Endothelial cell of umbilical vein (primary cell): ENCODE measurements around the gene CAMTA1. TPM values are rescaled to one million over a fixed set of nuclear protein-coding genes. Genes with fewer than 3 reads are reported as not detected.

Experiments
- BruUV-seq: library from RNA; stranded (reverse); fragments of 400-500 nt; replicated peaks from 2 replicates; lab custom pipeline; 2021; lab: Mats Ljungman, UMichigan
- CTCF ChIA-PET: fragments of 300-600, 350-600 bp; sonication (Branson Sonifier 250); formaldehyde crosslinking; loops from one replicate; lab custom pipeline; 2021; ENCODE audit warnings: antibody characterized with exemption, inconsistent platforms; lab: Charles Lee
- POLR2A ChIA-PET: fragments of 300-600, 350-600 bp; sonication (Branson Sonifier 250); formaldehyde crosslinking; loops from one replicate; lab custom pipeline; 2021; ENCODE audit warnings: antibody characterized with exemption, inconsistent platforms; lab: Charles Lee
- DNase-seq: peaks from one replicate; pipeline ENCODE4 v3.0.0-alpha.2; 2011; ENCODE audit warnings: low read depth, low spot score
- FAIRE-seq: peaks from 2 replicates; lab custom pipeline; 2011; peaks lifted over from hg19 to GRCh38; lab: Jason Lieb, UNC
- H2AFZ ChIP-seq: 2 replicates; pipeline ENCODE4 v1.6.0; 2012; ENCODE audit warnings: low read depth, low read length, control low read depth, inconsistent platforms
- H3K27ac ChIP-seq: 2 replicates; pipeline ENCODE4 v1.5.1; 2011; ENCODE audit warnings: low read depth, mild to moderate bottlenecking, control low read depth, low read length, moderate library complexity; ENCODE audit not compliant: insufficient read depth
- H3K27me3 ChIP-seq, 2 experiments: 2 replicates each; pipeline versions ENCODE4 v1.6.0 to v1.6.1; 2011; ENCODE audit warnings: low read length in 2 of 2, mixed read lengths in 1 of 2; ENCODE audit not compliant: control insufficient read depth in 2 of 2, insufficient read depth in 2 of 2
- H3K36me3 ChIP-seq, 2 experiments: 2 replicates in 1 of 2; 3 replicates in 1 of 2; pipeline ENCODE4 v1.5.1; 2011; ENCODE audit warnings: low read length in 2 of 2, mild to moderate bottlenecking in 1 of 2, moderate library complexity in 1 of 2; ENCODE audit not compliant: control insufficient read depth in 2 of 2, insufficient read depth in 2 of 2; ENCODE audit errors: extremely low read depth in 1 of 2
- H3K4me1 ChIP-seq: 3 replicates; pipeline ENCODE4 v1.5.1; 2011; ENCODE audit warnings: mild to moderate bottlenecking, low read length; ENCODE audit not compliant: control insufficient read depth, insufficient read depth; ENCODE audit errors: extremely low read depth
- H3K4me2 ChIP-seq: 2 replicates; pipeline ENCODE4 v1.6.1; 2011; ENCODE audit warnings: low read length, control low read depth, mixed read lengths; ENCODE audit not compliant: insufficient read depth
- H3K4me3 ChIP-seq, 3 experiments: fragments of 200-600 bp in 1 of 3; sonication (generic), shearing (Covaris generic) in 1 of 3; replicated peaks in 1 of 3; 2 replicates each; pipeline ENCODE4 v1.5.1; 2011 to 2016; ENCODE audit warnings: control low read depth in 3 of 3, low read length in 3 of 3, mild to moderate bottlenecking in 2 of 3, inconsistent platforms in 1 of 3, low read depth in 1 of 3, moderate library complexity in 1 of 3; ENCODE audit not compliant: insufficient read depth in 1 of 3
- H3K79me2 ChIP-seq: 2 replicates; pipeline ENCODE4 v1.6.0; 2012; ENCODE audit warnings: low read length, inconsistent platforms; ENCODE audit not compliant: control insufficient read depth, insufficient read depth
- H3K9ac ChIP-seq: replicated peaks from 2 replicates; pipeline ENCODE3; 2011; ENCODE audit warnings: low read length, control low read depth; ENCODE audit not compliant: insufficient read depth; ENCODE audit errors: extremely low read depth
- H3K9me1 ChIP-seq: replicated peaks from 3 replicates; pipeline ENCODE4 v1.6.0; 2011; ENCODE audit warnings: mild to moderate bottlenecking, low read length; ENCODE audit not compliant: control insufficient read depth, insufficient read depth; ENCODE audit errors: extremely low read depth
- H3K9me3 ChIP-seq: replicated peaks from 2 replicates; pipeline ENCODE4 v1.5.1; 2012; ENCODE audit warnings: low read length, inconsistent platforms; ENCODE audit not compliant: control insufficient read depth, insufficient read depth
- H4K20me1 ChIP-seq: replicated peaks from 2 replicates; pipeline ENCODE3; 2011; ENCODE audit warnings: mild to moderate bottlenecking, low read length; ENCODE audit not compliant: control insufficient read depth, insufficient read depth; ENCODE audit errors: extremely low read depth
- CTCF ChIP-seq, 2 donors: IDR thresholded peaks; 1 replicate in 1 of 2; 2 replicates in 1 of 2; pipeline ENCODE4 v1.5.1; 2011; ENCODE audit warnings: low read length in 2 of 2, mild to moderate bottlenecking in 2 of 2, moderate library complexity in 2 of 2, control low read depth in 1 of 2, inconsistent platforms in 1 of 2, low read depth in 1 of 2; ENCODE audit not compliant: insufficient read depth in 1 of 2; ENCODE audit errors: extremely low read depth in 1 of 2
- EZH2 ChIP-seq: IDR thresholded peaks from 2 replicates; pipeline ENCODE4 v1.6.1; 2012; ENCODE audit warnings: borderline replicate concordance, low read depth, mild to moderate bottlenecking, moderate library complexity, low read length, inconsistent platforms; ENCODE audit not compliant: severe bottlenecking
- GATA2 ChIP-seq: IDR thresholded peaks from 2 replicates; pipeline ENCODE4 v1.7.0; 2011; ENCODE audit warnings: low read depth, mild to moderate bottlenecking, moderate library complexity, mixed read lengths, low read length; ENCODE audit not compliant: insufficient read length, insufficient read depth
- JUN ChIP-seq: IDR thresholded peaks from 2 replicates; pipeline ENCODE4 v1.6.1; 2011; ENCODE audit warnings: borderline replicate concordance, low read depth; ENCODE audit not compliant: insufficient read length, insufficient read depth
- MAX ChIP-seq: IDR thresholded peaks from 2 replicates; pipeline ENCODE4 v1.6.1; 2011; ENCODE audit not compliant: insufficient read depth, insufficient read length
- MYC ChIP-seq: IDR thresholded peaks from one replicate; pipeline ENCODE4 v1.6.1; 2011; ENCODE audit warnings: mild to moderate bottlenecking, low read depth, low read length
- POLR2A ChIP-seq: IDR thresholded peaks from 2 replicates; pipeline ENCODE4 v1.6.1; 2012; ENCODE audit warnings: low read depth, mild to moderate bottlenecking, control low read depth, low read length
- POLR2AphosphoS5 ChIP-seq: IDR thresholded peaks from 2 replicates; pipeline ENCODE4 v1.6.1; 2012; ENCODE audit warnings: low read depth, mild to moderate bottlenecking, control low read depth, low read length, moderate library complexity; ENCODE audit not compliant: insufficient read depth
- dilution Hi-C: fragments of 300-500 bp; cut with MboI; formaldehyde crosslinking; loops from one replicate; pipeline ENCODE4 v1.15.0; 2019; ENCODE audit warnings: low sequenced_read_pairs; ENCODE audit not compliant: extremely low pct_ligation_motif_present
- intact Hi-C: fragments of 100-400 bp; cut with micrococcal nuclease; formaldehyde crosslinking; loops from one replicate; pipeline ENCODE4 v1.10.0; 2022
- polyA plus RNA-seq, 4 experiments: library from polyadenylated mRNA; depleted of rRNA in 3 of 4; stranded (reverse) in 3 of 4; unstranded in 1 of 4; fragments of >200 nt; gene quantifications; 2 replicates each; pipeline versions ENCODE4 v1.2.1 to v1.2.3, GENCODE V29; 2011 to 2012; ENCODE audit warnings: missing spikeins in 1 of 4
- total RNA-seq: library from RNA; stranded (reverse); gene quantifications from 2 replicates; pipeline ENCODE4 v1.2.3, GENCODE V29; 2021

Gene CAMTA1
- total and polyA plus RNA-seq, 2 donors (not counting 3 experiments of a cell fraction or from before 2014, with no cell fraction given) = 50.8 to 92.7 TPM

GRCh38 chr1:7767176-7767575 lies 981.9 kb downstream of the CAMTA1 start:
- dilution Hi-C loops = no loop called here
- intact Hi-C loops = loop anchor here (10.0 kb wide), 1 partner anchor 222 kb away; no protein-coding TSS in a partner anchor
- no peaks in the 10 kb centered on the region for H3K9me3 ChIP-seq
- no peaks in the 10 kb centered on the region for H3K36me3 ChIP-seq
- POLR2A ChIA-PET = no interaction called here
- no TSS peak for BruUV-seq
- H3K27me3 ChIP-seq = no peaks in the 10 kb centered on the region
- no peaks in the 10 kb centered on the region for H4K20me1 ChIP-seq
- H3K4me1 ChIP-seq = peaks cover 9% of the 10 kb centered on the region
- no peak overlapping the region for H2AFZ ChIP-seq
- no peak overlapping the region for H3K4me3 ChIP-seq
- no peak overlapping the region for H3K27ac ChIP-seq
- TF ChIP-seq GATA2 (no peak), CTCF (IDR thresholded peaks at IDR 0.05; ENCODE audit: extremely low read depth in 1 of 2, insufficient read depth in 1 of 2, low read depth in 1 of 2, low read length in 2 of 2) (no peak), POLR2A (no peak), POLR2AphosphoS5 (no peak), MAX (no peak), JUN (no peak), EZH2 (no peak), MYC (no peak)
- no peaks in the 10 kb centered on the region for H3K9me1 ChIP-seq
- H3K9ac ChIP-seq = no peak overlapping the region
- CTCF ChIA-PET = interaction anchor here (1.1 to 2.7 kb wide), 2 partner anchors 15 to 99 kb away, joined by 4 to 13 read pairs; no protein-coding TSS in a partner anchor
- FAIRE-seq = no peak
- no peak for DNase-seq
- no peak overlapping the region for H3K4me2 ChIP-seq
- peaks cover 8% of the 10 kb centered on the region for H3K79me2 ChIP-seq
